ENCODE data around the gene IFNA7.
"Not testable (repeated sequence)": the region's sequence is repeated elsewhere in the genome, so short reads cannot be mapped to it uniquely, and the experiment has no call there.

Gene IFNA7

DNA sequence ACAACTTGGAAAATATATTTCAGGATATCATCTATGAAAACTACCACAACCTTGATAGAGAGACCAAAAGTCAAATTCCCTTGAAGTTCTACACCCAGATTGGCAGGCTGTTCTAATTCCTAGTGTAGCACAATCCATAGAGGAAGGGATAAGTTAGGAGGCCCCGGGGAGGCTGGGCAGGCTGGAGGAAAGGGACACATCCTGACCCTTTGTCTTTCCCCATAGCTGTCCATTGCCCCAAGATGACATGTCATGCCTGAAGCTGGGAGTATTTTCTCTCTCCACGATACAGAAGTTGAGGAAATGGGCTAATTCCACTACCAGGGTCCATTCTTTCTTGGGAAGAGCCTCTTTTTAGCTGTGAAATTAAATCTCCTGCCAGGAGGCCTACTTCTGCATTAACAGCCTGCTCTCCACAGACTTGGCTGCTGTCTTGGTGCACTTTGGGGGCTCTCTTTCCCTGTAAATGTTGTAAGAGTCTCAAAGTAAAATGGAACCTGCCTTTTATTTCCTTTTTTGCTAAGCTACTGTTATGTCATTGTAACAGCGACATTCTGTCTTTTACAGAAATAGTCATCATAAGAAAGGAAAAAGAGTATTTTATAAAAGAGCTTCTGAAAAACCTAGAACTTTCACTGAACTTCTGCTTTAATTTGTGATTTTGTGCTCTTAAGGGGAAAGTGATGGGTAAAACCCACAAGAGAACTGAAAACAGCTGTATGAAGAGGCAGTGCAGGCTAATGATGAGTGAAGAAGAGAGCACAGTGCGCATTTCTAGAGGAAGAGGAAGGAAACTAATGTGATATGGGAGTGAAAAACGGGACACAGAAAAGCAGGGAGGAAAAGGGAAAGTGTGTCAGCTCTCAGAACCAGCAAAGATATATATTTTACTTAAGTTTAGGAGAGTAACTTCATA lies 11.7 kb upstream of the IFNA7 start:
- not testable (repeated sequence) for H3K27me3 ChIP-seq (ENCODE audit: control insufficient read depth in 1 of 2, insufficient read depth in 2 of 2, low read length in 2 of 2); H3K9me3 ChIP-seq (ENCODE audit: control insufficient read depth in 2 of 2, low read length in 2 of 2); H3K27ac ChIP-seq (ENCODE audit: low read length); H3K9ac ChIP-seq (ENCODE audit: low read length in 2 of 2); H3K4me1 ChIP-seq (ENCODE audit: control insufficient read depth, insufficient read depth, low read length); H3K36me3 ChIP-seq (ENCODE audit: control insufficient read depth in 2 of 2, insufficient read depth in 2 of 2, low read length in 2 of 2); H3K4me3 ChIP-seq (ENCODE audit: low read length in 2 of 2)

DNA sequence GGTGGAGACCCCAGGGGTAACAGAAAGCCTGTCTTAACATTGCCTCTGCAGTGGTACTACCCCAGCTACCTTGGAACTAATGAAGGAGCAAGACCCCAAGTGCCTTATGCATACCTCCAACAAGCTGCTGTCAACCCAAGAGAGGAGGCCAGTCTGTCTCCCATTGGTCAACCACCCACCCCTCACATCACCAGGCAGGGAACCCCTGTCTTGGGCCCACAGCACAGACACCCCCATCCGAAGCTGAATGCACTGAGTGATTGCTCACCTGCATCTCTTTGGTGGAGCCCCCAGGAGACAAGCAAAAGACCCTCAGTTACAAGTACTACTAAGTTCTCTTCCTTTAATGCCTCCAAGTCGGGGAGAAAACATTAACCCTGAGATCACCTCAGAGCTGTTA lies 10.2 kb upstream of the IFNA7 start:
- not testable (repeated sequence) for H3K27me3 ChIP-seq (ENCODE audit: control insufficient read depth in 1 of 2, insufficient read depth in 2 of 2, low read length in 2 of 2)

DNA sequence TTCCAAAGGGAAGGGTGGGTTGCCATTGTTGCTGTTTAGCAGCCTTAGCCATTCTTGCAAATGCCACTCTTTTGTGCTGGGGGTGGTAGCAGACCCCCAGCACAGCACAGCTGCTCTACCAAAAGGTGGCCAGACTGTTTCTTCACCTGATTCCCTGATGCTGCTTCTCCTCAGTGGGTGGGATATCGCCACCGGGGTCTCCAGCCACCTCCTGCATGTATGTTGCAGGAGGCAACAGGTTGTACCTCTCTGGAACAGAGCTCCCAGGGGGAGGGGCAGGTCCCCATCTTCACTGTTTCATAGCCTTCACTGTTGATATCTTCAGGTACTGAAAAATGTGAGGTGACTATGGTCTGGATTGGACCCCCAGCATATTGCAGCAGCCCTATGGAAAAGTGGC lies 8.8 kb upstream of the IFNA7 start:
- H3K36me3 ChIP-seq (ENCODE audit: control insufficient read depth in 2 of 2, insufficient read depth in 2 of 2, low read length in 2 of 2); H3K27me3 ChIP-seq (ENCODE audit: control insufficient read depth in 1 of 2, insufficient read depth in 2 of 2, low read length in 2 of 2); H3K9ac ChIP-seq (ENCODE audit: low read length in 2 of 2); H3K4me1 ChIP-seq (ENCODE audit: control insufficient read depth, insufficient read depth, low read length); H3K27ac ChIP-seq (ENCODE audit: low read length); H3K4me3 ChIP-seq (ENCODE audit: low read length in 2 of 2); H3K9me3 ChIP-seq (ENCODE audit: control insufficient read depth in 2 of 2, low read length in 2 of 2): not testable (repeated sequence)

More for the DNA sequence above, 10.2 kb upstream of the IFNA7 start:
- not testable (repeated sequence) for H3K4me1 ChIP-seq (ENCODE audit: control insufficient read depth, insufficient read depth, low read length); H3K36me3 ChIP-seq (ENCODE audit: control insufficient read depth in 2 of 2, insufficient read depth in 2 of 2, low read length in 2 of 2); H3K27ac ChIP-seq (ENCODE audit: low read length); H3K4me3 ChIP-seq (ENCODE audit: low read length in 2 of 2); H3K9me3 ChIP-seq (ENCODE audit: control insufficient read depth in 2 of 2, low read length in 2 of 2); H3K9ac ChIP-seq (ENCODE audit: low read length in 2 of 2)

DNA sequence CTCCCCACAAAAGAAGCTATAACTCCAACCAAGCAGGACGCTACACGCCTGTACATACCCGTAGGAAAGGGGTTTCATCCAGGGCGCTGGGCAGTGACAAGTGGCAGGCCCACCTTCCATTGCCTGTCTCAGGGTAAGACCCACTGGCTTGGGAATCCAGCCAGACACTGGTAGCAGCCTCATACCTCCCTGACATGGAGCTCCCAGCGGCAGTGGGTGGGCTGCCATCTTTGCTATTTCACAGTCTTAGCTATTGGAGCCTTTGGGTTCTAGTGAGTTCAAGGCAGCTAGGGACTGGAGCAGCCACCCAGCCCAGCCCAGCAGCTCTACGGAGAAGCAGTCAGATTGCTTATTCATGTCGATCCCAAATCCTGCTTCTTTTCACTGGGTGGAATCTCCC lies 8.3 kb upstream of the IFNA7 start:
- H3K4me1 ChIP-seq (ENCODE audit: control insufficient read depth, insufficient read depth, low read length) = no peaks in the 10 kb centered on the region
- H3K36me3 ChIP-seq (ENCODE audit: control insufficient read depth in 2 of 2, insufficient read depth in 2 of 2, low read length in 2 of 2) = no peaks in the 10 kb centered on the region
- H3K27ac ChIP-seq (ENCODE audit: low read length) = no peak overlapping the region
- H3K9me3 ChIP-seq (ENCODE audit: control insufficient read depth in 2 of 2, low read length in 2 of 2) = no peaks in the 10 kb centered on the region
- H3K9ac ChIP-seq (ENCODE audit: low read length in 2 of 2) = no peak overlapping the region
- no peak overlapping the region for H3K4me3 ChIP-seq (ENCODE audit: low read length in 2 of 2)
- H3K27me3 ChIP-seq (ENCODE audit: control insufficient read depth in 1 of 2, insufficient read depth in 2 of 2, low read length in 2 of 2) = no peaks in the 10 kb centered on the region

DNA sequence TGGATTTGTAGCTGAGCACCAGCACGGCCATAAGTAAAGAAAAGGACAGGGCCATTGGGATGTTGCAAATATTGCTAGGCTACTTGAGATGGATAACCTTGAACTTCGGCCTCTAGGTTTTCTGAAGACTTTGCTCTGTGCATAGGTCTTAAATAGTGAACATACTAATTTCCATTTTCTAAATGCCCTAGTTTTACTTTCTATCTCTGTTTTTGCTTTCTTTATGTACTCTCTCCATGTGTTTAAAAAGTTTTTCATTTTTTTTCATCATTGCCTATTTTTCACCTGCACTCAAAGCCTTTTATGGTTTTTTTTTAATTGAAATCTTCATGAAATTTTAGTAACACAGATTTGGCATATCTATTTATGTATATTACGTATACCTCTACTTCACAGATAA lies 5.0 kb upstream of the IFNA7 start, which contains the start of gene IFNA10:
IFNA10 (minus strand) TSS at position 101 of the 400 bp plus-strand sequence; CDS start at position 55, 46 bp downstream.
- H3K4me3 ChIP-seq (ENCODE audit: low read length in 2 of 2); H3K27me3 ChIP-seq (ENCODE audit: control insufficient read depth in 1 of 2, insufficient read depth in 2 of 2, low read length in 2 of 2); H3K4me1 ChIP-seq (ENCODE audit: control insufficient read depth, insufficient read depth, low read length); H3K36me3 ChIP-seq (ENCODE audit: control insufficient read depth in 2 of 2, insufficient read depth in 2 of 2, low read length in 2 of 2); H3K9ac ChIP-seq (ENCODE audit: low read length in 2 of 2); H3K9me3 ChIP-seq (ENCODE audit: control insufficient read depth in 2 of 2, low read length in 2 of 2); H3K27ac ChIP-seq (ENCODE audit: low read length): not testable (repeated sequence)

DNA sequence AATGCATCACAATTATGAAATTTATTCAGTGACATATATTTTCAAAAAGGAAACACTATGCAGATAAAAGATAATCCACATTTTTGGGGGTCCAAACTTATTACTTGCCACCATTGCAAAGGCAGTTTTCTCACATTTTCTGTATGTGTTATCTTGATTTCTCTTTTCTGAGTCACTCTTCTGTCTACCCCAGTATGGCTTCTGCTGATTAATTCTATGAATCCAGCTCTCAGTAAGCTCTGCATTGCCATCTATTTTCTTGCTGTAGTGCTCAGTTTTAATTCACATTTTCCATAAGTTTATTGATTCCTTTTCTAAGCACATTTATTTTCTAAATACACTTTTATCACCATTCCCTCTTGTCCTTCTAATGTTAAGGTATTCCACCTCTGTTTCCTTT lies 3.2 kb upstream of the IFNA7 start:
- Histone ChIP-seq H3K27ac (ENCODE audit: low read length) (no peak overlapping the region), H3K4me3 (ENCODE audit: low read length in 2 of 2) (no peak overlapping the region), H3K4me1 (ENCODE audit: control insufficient read depth, insufficient read depth, low read length) (no peaks in the 10 kb centered on the region), H3K9me3 (ENCODE audit: control insufficient read depth in 2 of 2, low read length in 2 of 2) (no peaks in the 10 kb centered on the region), H3K27me3 (ENCODE audit: control insufficient read depth in 1 of 2, insufficient read depth in 2 of 2, low read length in 2 of 2) (no peaks in the 10 kb centered on the region), H3K9ac (ENCODE audit: low read length in 2 of 2) (no peak overlapping the region), H3K36me3 (ENCODE audit: control insufficient read depth in 2 of 2, insufficient read depth in 2 of 2, low read length in 2 of 2) (no peaks in the 10 kb centered on the region)

DNA sequence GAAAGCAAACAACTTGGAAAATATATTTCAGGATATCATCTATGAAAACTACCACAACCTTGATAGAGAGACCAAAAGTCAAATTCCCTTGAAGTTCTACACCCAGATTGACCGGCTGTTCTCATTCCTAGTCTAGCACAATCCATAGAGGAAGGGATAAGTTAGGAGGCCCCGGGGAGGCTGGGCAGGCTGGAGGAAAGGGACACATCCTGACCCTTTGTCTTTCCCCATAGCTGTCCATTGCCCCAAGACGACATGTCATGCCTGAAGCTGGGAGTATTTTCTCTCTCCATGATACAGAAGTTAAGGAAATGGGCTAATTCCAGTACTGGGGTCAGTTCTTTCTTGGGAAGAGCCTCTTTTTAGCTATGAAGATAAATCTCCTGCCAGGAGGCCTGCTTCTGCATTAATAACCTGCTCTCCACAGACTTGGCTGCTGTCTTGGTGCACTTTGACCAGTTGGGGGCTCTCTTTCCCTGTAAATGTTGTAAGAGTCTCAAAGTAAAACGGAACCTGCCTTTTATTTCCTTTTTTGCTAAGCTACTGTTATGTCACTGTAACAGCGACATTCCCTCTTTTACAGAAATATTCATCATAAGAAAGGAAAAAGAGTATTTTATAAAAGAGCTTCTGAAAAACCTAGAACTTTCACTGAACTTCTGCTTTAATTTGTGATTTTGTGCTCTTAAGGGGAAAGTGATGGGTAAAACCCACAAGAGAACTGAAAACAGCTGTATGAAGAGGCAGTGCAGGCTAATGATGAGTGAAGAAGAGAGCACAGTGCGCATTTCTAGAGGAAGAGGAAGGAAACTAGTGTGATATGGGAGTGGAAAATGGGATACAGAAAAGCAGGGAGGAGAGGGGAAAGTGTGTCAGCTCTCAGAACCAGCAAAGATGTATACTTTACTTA lies 6.9 kb downstream of the IFNA7 start:
- H3K9me3 ChIP-seq (ENCODE audit: control insufficient read depth in 2 of 2, low read length in 2 of 2); H3K36me3 ChIP-seq (ENCODE audit: control insufficient read depth in 2 of 2, insufficient read depth in 2 of 2, low read length in 2 of 2); H3K4me1 ChIP-seq (ENCODE audit: control insufficient read depth, insufficient read depth, low read length); H3K9ac ChIP-seq (ENCODE audit: low read length in 2 of 2); H3K27me3 ChIP-seq (ENCODE audit: control insufficient read depth in 1 of 2, insufficient read depth in 2 of 2, low read length in 2 of 2); H3K27ac ChIP-seq (ENCODE audit: low read length): not testable (repeated sequence)
- H3K4me3 ChIP-seq (ENCODE audit: low read length in 2 of 2) = peak overlapping the region in 1 of 2 donors; percentile 15

DNA sequence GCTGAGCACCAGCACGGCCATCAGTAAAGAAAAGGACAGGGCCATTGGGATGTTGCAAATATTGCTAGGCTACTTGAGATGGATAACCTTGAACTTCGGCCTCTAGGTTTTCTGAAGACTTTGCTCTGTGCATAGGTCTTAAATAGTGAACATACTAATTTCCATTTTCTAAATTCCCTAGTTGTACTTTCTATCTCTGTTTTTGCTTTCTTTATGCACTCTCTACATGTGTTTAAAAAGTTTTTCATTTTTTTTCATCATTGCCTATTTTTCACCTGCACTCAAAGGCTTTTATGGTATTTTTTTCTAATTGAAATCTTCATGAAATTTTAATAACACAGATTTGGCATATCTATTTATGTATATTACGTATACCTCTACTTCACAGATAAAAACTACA lies 14.5 kb downstream of the IFNA7 start, which contains the start of gene IFNA4:
IFNA4 (minus strand) TSS at position 101 of the 400 bp plus-strand sequence; CDS start at position 45, 56 bp downstream.
- H3K27me3 ChIP-seq (ENCODE audit: control insufficient read depth in 1 of 2, insufficient read depth in 2 of 2, low read length in 2 of 2); H3K36me3 ChIP-seq (ENCODE audit: control insufficient read depth in 2 of 2, insufficient read depth in 2 of 2, low read length in 2 of 2); H3K9me3 ChIP-seq (ENCODE audit: control insufficient read depth in 2 of 2, low read length in 2 of 2); H3K4me3 ChIP-seq (ENCODE audit: low read length in 2 of 2); H3K9ac ChIP-seq (ENCODE audit: low read length in 2 of 2); H3K4me1 ChIP-seq (ENCODE audit: control insufficient read depth, insufficient read depth, low read length); H3K27ac ChIP-seq (ENCODE audit: low read length): not testable (repeated sequence)

DNA sequence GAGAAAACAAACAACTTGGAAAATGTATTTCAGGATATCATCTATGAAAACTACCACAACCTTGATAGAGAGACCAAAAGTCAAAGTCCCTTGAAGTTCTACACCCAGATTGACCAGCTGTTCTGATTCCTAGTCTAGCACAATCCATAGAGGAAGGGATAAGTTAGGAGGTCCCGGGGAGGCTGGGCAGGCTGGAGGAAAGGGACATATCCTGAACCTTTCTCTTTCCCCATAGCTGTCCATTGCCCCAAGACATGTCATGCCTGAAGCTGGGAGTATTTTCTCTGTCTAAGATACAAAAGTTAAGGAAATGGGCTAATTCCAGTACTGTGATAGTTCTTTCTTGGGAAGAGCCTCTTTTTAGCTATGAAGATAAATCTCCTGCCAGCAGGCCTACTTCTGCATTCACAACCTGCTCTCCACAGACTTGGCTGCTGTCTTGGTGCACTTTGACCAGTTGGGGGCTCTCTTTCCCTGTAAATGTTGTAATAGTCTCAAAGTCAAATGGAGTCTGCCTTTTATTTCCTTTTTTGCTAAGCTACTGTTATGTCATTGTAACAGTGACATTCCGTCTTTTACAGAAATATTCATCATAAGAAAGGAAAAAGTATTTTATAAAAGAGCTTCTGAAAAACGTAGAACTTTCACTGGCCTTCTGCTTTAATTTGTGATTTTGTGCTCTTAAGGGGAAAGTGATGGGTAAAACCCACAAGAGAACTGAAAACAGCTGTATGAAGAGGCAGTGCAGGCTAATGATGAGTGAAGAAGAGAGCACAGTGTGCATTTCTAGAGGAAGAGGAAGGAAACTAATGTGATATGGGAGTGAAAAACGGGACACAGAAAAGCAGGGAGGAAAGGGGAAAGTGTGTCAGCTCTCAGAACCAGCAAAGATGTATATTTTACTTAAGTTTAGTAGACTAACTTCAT lies 18.9 kb downstream of the IFNA7 start:
- not testable (repeated sequence) for H3K9ac ChIP-seq (ENCODE audit: low read length in 2 of 2); H3K27me3 ChIP-seq (ENCODE audit: control insufficient read depth in 1 of 2, insufficient read depth in 2 of 2, low read length in 2 of 2); H3K36me3 ChIP-seq (ENCODE audit: control insufficient read depth in 2 of 2, insufficient read depth in 2 of 2, low read length in 2 of 2); H3K4me3 ChIP-seq (ENCODE audit: low read length in 2 of 2); H3K9me3 ChIP-seq (ENCODE audit: control insufficient read depth in 2 of 2, low read length in 2 of 2); H3K27ac ChIP-seq (ENCODE audit: low read length); H3K4me1 ChIP-seq (ENCODE audit: control insufficient read depth, insufficient read depth, low read length)

DNA sequence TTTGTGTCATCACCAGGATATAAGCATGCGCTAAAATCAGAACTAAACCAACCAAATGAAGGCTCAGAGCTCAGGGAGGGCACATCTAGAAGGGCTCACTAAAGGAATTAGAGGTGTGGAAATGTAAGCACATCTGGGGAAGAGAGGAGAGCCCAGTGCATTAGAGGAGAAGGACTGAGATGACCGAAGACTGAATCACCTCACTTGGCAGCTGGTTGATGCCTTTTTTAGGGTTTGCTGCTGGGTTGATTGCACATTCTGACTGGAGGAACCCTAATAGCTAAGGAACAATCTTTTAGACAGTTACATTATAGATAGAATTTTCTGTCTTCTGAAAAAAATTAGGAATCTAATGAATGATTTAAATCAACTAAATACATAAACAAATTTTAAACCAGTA lies 27.3 kb downstream of the IFNA7 start:
- no peaks in the 10 kb centered on the region for H3K9me3 ChIP-seq (ENCODE audit: control insufficient read depth in 2 of 2, low read length in 2 of 2)
- H3K4me3 ChIP-seq (ENCODE audit: low read length in 2 of 2) = no peak overlapping the region
- no peaks in the 10 kb centered on the region for H3K27me3 ChIP-seq (ENCODE audit: control insufficient read depth in 1 of 2, insufficient read depth in 2 of 2, low read length in 2 of 2)
- H3K36me3 ChIP-seq (ENCODE audit: control insufficient read depth in 2 of 2, insufficient read depth in 2 of 2, low read length in 2 of 2) = no peaks in the 10 kb centered on the region
- H3K9ac ChIP-seq (ENCODE audit: low read length in 2 of 2) = no peak overlapping the region
- H3K4me1 ChIP-seq (ENCODE audit: control insufficient read depth, insufficient read depth, low read length) = no peaks in the 10 kb centered on the region
- no peak overlapping the region for H3K27ac ChIP-seq (ENCODE audit: low read length)
